HL-60 (cell line): ENCODE measurements around the gene PRDM5.

Experiments used
- CTCF ChIP-seq: IDR thresholded peaks from one replicate; pipeline ENCODE4 v1.5.1; 2011; ENCODE audit warnings: low read length, control low read depth, inconsistent platforms; ENCODE audit not compliant: insufficient read depth
- GABPA ChIP-seq: IDR thresholded peaks from 2 replicates; pipeline ENCODE4 v1.6.1; 2012; ENCODE audit warnings: low read depth
- POLR2AphosphoS5 ChIP-seq: IDR thresholded peaks from 2 replicates; pipeline ENCODE4 v1.6.1; 2012; ENCODE audit warnings: low read depth

GRCh38 chr4:120971884-120972283 is 49.4 kb upstream of the PRDM5 start:
- TF ChIP-seq CTCF: no peak
- no peak for TF ChIP-seq GABPA
- no peak for TF ChIP-seq POLR2AphosphoS5
